Measurements from ENCODE around the gene ARHGEF39. TPM values are rescaled to one million over a fixed set of nuclear protein-coding genes. Genes with fewer than 3 reads are reported as not detected.

ARHGEF39 gene
- total and polyA plus RNA-seq, 4 donors: 0.47 to 1.4 (median 1.3) TPM

- no peaks in the 10 kb centered on the region for H3K9me3 ChIP-seq (ENCODE audit: control insufficient read depth in 4 of 4, insufficient read depth in 3 of 4, low read length in 3 of 4)
- DNase-seq (no peak), ATAC-seq (ENCODE audit: insufficient read depth, low FRiP score) (no peak)
- H3K9ac ChIP-seq (ENCODE audit: insufficient read depth in 1 of 2, low read length in 2 of 2): no peak overlapping the region
- H3K36me3 ChIP-seq (ENCODE audit: control insufficient read depth in 4 of 4, insufficient read depth in 4 of 4, low read length in 4 of 4): peaks cover 8 to 24% (median 12%) of the 10 kb centered on the region in 4 donors
- H3K4me3 ChIP-seq: no peak overlapping the region
- peaks cover 2 to 30% (median 11%) of the 10 kb centered on the region in 5 donors for H3K4me1 ChIP-seq (ENCODE audit: control insufficient read depth in 5 of 5, insufficient read depth in 5 of 5, low read length in 5 of 5)
- TF ChIP-seq CTCF (IDR thresholded peaks at IDR 0.05; ENCODE audit: control extremely low read depth, extremely low read depth): no peak
- WGBS, 2 donors: 96 to 97% methylated on average over 10 of the region's 10 CpGs
- no peaks in the 10 kb centered on the region for H3K27me3 ChIP-seq (ENCODE audit: control insufficient read depth in 3 of 3, insufficient read depth in 3 of 3, low read length in 2 of 3)
- no peak overlapping the region for H3K27ac ChIP-seq (ENCODE audit: low read depth in 1 of 2, low read length in 1 of 2)
Observed at GRCh38 chr9:35684921-35685320, 19.9 kb upstream of the ARHGEF39 start.

GRCh38 chr9:35683323-35683722 lies 18.3 kb upstream of the ARHGEF39 start:
- Histone ChIP-seq H3K27me3 (ENCODE audit: control insufficient read depth in 3 of 3, insufficient read depth in 3 of 3, low read length in 2 of 3) (no peaks in the 10 kb centered on the region), H3K36me3 (ENCODE audit: control insufficient read depth in 4 of 4, insufficient read depth in 4 of 4, low read length in 4 of 4) (peaks cover 8 to 24% (median 12%) of the 10 kb centered on the region in 4 donors), H3K4me1 (ENCODE audit: control insufficient read depth in 5 of 5, insufficient read depth in 5 of 5, low read length in 5 of 5) (peaks cover 2 to 25% (median 8%) of the 10 kb centered on the region in 5 donors), H3K9me3 (ENCODE audit: control insufficient read depth in 4 of 4, insufficient read depth in 3 of 4, low read length in 3 of 4) (no peaks in the 10 kb centered on the region), H3K4me3 (no peak overlapping the region), H3K9ac (ENCODE audit: insufficient read depth in 1 of 2, low read length in 2 of 2) (no peak overlapping the region), H3K27ac (ENCODE audit: low read depth in 1 of 2, low read length in 1 of 2) (no peak overlapping the region)
- DNase-seq (peak in 1 of 3 donors; percentile 39), ATAC-seq (ENCODE audit: insufficient read depth, low FRiP score) (no peak)
- 65 to 76% methylated on average over 2 of the region's 2 CpGs for WGBS, 2 donors
- no peak for TF ChIP-seq CTCF (IDR thresholded peaks at IDR 0.05; ENCODE audit: control extremely low read depth, extremely low read depth)

DNA sequence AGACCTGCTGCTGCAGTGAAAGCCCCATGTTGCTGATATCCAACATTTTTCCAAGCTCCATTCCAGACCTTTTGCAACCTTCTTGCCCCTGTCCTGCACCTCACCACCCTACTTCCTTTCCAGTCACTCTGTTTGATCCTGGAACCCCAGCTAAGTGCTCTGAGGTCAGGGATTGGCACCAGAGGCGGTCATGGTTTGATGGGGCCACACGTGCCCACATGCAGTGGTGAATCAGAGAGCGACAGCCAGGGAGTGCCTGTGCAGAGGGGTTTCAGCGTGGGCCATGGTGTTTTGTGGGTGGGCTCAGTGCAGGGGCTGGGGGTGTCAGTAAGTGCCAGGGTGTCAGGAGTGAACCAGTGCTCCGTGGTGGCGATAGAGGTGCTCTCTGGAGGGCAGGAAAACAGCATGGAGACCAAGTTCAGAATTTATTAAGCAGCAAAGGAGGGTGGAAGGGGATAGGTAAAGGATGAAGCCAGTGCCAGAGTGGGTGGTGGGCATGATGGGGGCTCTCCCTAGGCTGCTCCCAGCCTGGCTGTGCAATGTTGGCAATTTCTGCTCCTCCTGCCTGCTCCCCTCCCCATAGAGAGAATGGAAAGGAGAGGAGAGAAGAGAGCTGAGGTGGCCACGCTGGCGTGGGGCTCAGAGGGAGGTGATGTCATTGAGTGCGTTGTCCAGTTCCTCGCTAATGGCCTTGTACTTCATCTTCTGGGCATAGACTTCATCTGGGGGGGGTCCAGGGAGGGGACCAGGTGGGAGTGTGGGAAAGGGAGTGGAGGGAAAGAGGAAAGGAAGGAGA lies 17.7 kb upstream of the ARHGEF39 start:
- DNase-seq: no peak

More for the DNA sequence above, 17.7 kb upstream of the ARHGEF39 start:
- no peak for TF ChIP-seq CTCF (IDR thresholded peaks at IDR 0.05; ENCODE audit: control extremely low read depth, extremely low read depth)
- no peak overlapping the region for H3K27ac ChIP-seq (ENCODE audit: low read depth in 1 of 2, low read length in 1 of 2)
- 86 to 88% methylated on average over 10 of the region's 10 CpGs for WGBS, 2 donors
- peaks cover 0 to 23% (median 4%) of the 10 kb centered on the region in 5 donors for H3K4me1 ChIP-seq (ENCODE audit: control insufficient read depth in 5 of 5, insufficient read depth in 5 of 5, low read length in 5 of 5)
- ATAC-seq (ENCODE audit: insufficient read depth, low FRiP score): no peak
- H3K9ac ChIP-seq (ENCODE audit: insufficient read depth in 1 of 2, low read length in 2 of 2): no peak overlapping the region
- peaks cover 8 to 24% (median 12%) of the 10 kb centered on the region in 4 donors for H3K36me3 ChIP-seq (ENCODE audit: control insufficient read depth in 4 of 4, insufficient read depth in 4 of 4, low read length in 4 of 4)
- no peaks in the 10 kb centered on the region for H3K27me3 ChIP-seq (ENCODE audit: control insufficient read depth in 3 of 3, insufficient read depth in 3 of 3, low read length in 2 of 3)
- H3K4me3 ChIP-seq: no peak overlapping the region
- H3K9me3 ChIP-seq (ENCODE audit: control insufficient read depth in 4 of 4, insufficient read depth in 3 of 4, low read length in 3 of 4): no peaks in the 10 kb centered on the region
